ENCODE measurements around the gene APOBR.

DNA sequence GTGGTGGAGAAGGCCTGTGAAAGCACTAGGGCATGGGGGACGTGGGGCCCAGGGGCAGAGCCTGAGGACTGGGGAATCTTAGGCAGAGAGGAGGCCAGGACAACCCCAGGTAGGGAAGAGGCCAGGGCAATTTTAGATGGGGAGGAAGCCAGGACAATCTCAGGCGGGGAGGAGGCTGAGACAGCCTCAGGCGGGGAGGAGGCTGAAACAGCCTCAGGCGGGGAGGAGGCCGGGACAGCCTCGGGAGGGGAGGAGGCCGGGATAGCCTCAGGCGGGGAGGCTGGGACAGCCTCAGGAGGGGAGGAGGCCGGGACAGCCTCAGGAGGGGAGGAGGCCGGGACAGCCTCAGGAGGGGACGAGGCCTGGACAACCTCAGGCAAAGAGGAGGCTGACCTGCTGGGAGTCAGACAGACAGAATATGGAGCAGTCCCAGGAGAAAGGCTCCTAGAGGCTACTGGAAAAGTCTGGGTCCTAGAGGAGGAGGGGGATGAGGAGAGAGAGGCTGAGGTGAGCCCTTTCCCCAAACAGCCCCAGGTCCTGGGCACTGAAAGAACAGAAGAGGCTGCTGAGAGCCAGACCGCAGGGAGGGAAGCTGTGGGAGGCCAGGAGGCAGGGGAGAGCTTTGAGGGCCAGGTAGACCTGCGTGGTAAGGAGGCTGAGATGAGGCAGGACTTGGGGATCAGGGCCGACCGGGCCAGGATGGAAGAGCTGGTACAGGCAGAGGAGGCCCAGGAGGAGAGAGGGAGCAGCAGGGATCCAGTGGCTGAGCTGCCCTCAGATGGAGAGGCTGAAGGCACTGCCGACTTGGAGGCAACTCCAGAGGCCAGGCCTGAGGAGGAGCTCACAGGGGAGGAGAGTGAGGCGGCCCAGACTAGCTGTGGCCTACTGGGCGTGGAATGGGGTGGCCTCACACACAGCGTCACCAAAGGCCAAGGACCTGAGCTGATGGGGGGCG, 1.6 kb downstream of the APOBR start:
- TF ChIP-seq, protein P1, sequence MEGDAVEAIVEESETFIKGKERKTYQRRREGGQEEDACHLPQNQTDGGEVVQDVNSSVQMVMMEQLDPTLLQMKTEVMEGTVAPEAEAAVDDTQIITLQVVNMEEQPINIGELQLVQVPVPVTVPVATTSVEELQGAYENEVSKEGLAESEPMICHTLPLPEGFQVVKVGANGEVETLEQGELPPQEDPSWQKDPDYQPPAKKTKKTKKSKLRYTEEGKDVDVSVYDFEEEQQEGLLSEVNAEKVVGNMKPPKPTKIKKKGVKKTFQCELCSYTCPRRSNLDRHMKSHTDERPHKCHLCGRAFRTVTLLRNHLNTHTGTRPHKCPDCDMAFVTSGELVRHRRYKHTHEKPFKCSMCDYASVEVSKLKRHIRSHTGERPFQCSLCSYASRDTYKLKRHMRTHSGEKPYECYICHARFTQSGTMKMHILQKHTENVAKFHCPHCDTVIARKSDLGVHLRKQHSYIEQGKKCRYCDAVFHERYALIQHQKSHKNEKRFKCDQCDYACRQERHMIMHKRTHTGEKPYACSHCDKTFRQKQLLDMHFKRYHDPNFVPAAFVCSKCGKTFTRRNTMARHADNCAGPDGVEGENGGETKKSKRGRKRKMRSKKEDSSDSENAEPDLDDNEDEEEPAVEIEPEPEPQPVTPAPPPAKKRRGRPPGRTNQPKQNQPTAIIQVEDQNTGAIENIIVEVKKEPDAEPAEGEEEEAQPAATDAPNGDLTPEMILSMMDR (IDR thresholded peaks at IDR 0.05): no peak
- TF ChIP-seq POLR2A (IDR thresholded peaks at IDR 0.05): no peak
